ES-I3 (cell line): Measurements from ENCODE around the gene ALDH1A1.

ENCODE experiments used
- H3K36me3 ChIP-seq: 2 replicates; pipeline ENCODE4 v1.6.1; 2013; ENCODE audit warnings: mild to moderate bottlenecking, low read length, control low read depth, moderate library complexity; ENCODE audit not compliant: insufficient read depth
- H3K4me1 ChIP-seq: 2 replicates; pipeline ENCODE4 v1.6.1; 2013; ENCODE audit warnings: mild to moderate bottlenecking, control low read depth, low read length; ENCODE audit not compliant: insufficient read depth
- H3K9ac ChIP-seq: 2 replicates; pipeline ENCODE4 v1.6.1; 2013; ENCODE audit warnings: low read depth, mild to moderate bottlenecking, low read length, moderate library complexity
- H3K9me3 ChIP-seq: 2 replicates; pipeline ENCODE4 v1.6.1; 2013; ENCODE audit warnings: mild to moderate bottlenecking, low read length, moderate library complexity; ENCODE audit not compliant: control insufficient read depth, insufficient read depth

The ALDH1A1 gene

GRCh38 chr9:72893437-72893836, 59.4 kb downstream of the ALDH1A1 start:
- Histone ChIP-seq H3K36me3 (no peaks in the 10 kb centered on the region), H3K4me1 (no peaks in the 10 kb centered on the region), H3K9ac (no peak overlapping the region), H3K9me3 (no peaks in the 10 kb centered on the region)

- Histone ChIP-seq H3K9ac (no peak overlapping the region), H3K9me3 (peaks cover 3% of the 10 kb centered on the region; the same call in 1 of the 2 replicates), H3K4me1 (no peaks in the 10 kb centered on the region), H3K36me3 (no peaks in the 10 kb centered on the region)
Measured at GRCh38 chr9:72891043-72891442, 61.8 kb downstream of the ALDH1A1 start.

- H3K36me3 ChIP-seq = no peaks in the 10 kb centered on the region
- H3K9ac ChIP-seq = no peak overlapping the region
- H3K4me1 ChIP-seq = no peaks in the 10 kb centered on the region
- peaks cover 3% of the 10 kb centered on the region; the same call in 1 of the 2 replicates for H3K9me3 ChIP-seq
Measured at GRCh38 chr9:72888943-72889342, 63.9 kb downstream of the ALDH1A1 start.

GRCh38 chr9:72888067-72888466, 64.8 kb downstream of the ALDH1A1 start:
- Histone ChIP-seq H3K36me3 (no peaks in the 10 kb centered on the region), H3K9me3 (peaks cover 3% of the 10 kb centered on the region; the same call in 1 of the 2 replicates), H3K4me1 (no peaks in the 10 kb centered on the region), H3K9ac (no peak overlapping the region)

- Histone ChIP-seq H3K36me3 (no peaks in the 10 kb centered on the region), H3K9me3 (peaks cover 3% of the 10 kb centered on the region; the same call in 1 of the 2 replicates)
Measured at GRCh38 chr9:72886386-72886785, 66.5 kb downstream of the ALDH1A1 start.

GRCh38 chr9:72884508-72884907, 68.3 kb downstream of the ALDH1A1 start:
- Histone ChIP-seq H3K36me3 (no peaks in the 10 kb centered on the region), H3K4me1 (no peaks in the 10 kb centered on the region), H3K9me3 (peaks cover 3% of the 10 kb centered on the region; the same call in 1 of the 2 replicates), H3K9ac (no peak overlapping the region)

More at GRCh38 chr9:72886386-72886785, 66.5 kb downstream of the ALDH1A1 start:
- H3K4me1 ChIP-seq = no peaks in the 10 kb centered on the region
- no peak overlapping the region for H3K9ac ChIP-seq

GRCh38 chr9:72883875-72884274, 69.0 kb downstream of the ALDH1A1 start:
- Histone ChIP-seq H3K9ac (no peak overlapping the region), H3K4me1 (no peaks in the 10 kb centered on the region), H3K9me3 (peaks cover 3% of the 10 kb centered on the region; the same call in 1 of the 2 replicates), H3K36me3 (no peaks in the 10 kb centered on the region)

GRCh38 chr9:72882117-72882775, 70.6 kb downstream of the ALDH1A1 start:
- no peaks in the 10 kb centered on the region for H3K4me1 ChIP-seq
- no peak overlapping the region for H3K9ac ChIP-seq
- H3K9me3 ChIP-seq = peaks cover 3% of the 10 kb centered on the region; the same call in 1 of the 2 replicates

GRCh38 chr9:72880821-72881220, 72.0 kb downstream of the ALDH1A1 start:
- Histone ChIP-seq H3K4me1 (no peaks in the 10 kb centered on the region), H3K9ac (no peak overlapping the region), H3K9me3 (no peaks in the 10 kb centered on the region), H3K36me3 (no peaks in the 10 kb centered on the region)

More at GRCh38 chr9:72882117-72882775, 70.6 kb downstream of the ALDH1A1 start:
- no peaks in the 10 kb centered on the region for H3K36me3 ChIP-seq

GRCh38 chr9:72875221-72875620, 77.6 kb downstream of the ALDH1A1 start:
- 0 out of 2 replicates have a peak, but pooled peaks cover 5% of the 10 kb centered on the region for H3K4me1 ChIP-seq
- no peaks in the 10 kb centered on the region for H3K36me3 ChIP-seq
- no peaks in the 10 kb centered on the region for H3K9me3 ChIP-seq
- H3K9ac ChIP-seq = no peak overlapping the region

- Histone ChIP-seq H3K9me3 (no peaks in the 10 kb centered on the region), H3K4me1 (0 out of 2 replicates have a peak, but pooled peaks cover 5% of the 10 kb centered on the region), H3K36me3 (no peaks in the 10 kb centered on the region), H3K9ac (no peak overlapping the region)
Measured at GRCh38 chr9:72874344-72874743, 78.5 kb downstream of the ALDH1A1 start.

- Histone ChIP-seq H3K9me3 (no peaks in the 10 kb centered on the region), H3K4me1 (0 out of 2 replicates have a peak, but pooled peaks cover 5% of the 10 kb centered on the region), H3K36me3 (no peaks in the 10 kb centered on the region), H3K9ac (no peak overlapping the region)
Measured at GRCh38 chr9:72873456-72873855, 79.4 kb downstream of the ALDH1A1 start.

- Histone ChIP-seq H3K9me3 (no peaks in the 10 kb centered on the region), H3K4me1 (0 out of 2 replicates have a peak, but pooled peaks cover 5% of the 10 kb centered on the region), H3K9ac (no peak overlapping the region), H3K36me3 (no peaks in the 10 kb centered on the region)
Measured at GRCh38 chr9:72872718-72873117, 80.1 kb downstream of the ALDH1A1 start.

GRCh38 chr9:72871685-72872084, 81.2 kb downstream of the ALDH1A1 start:
- Histone ChIP-seq H3K9ac (no peak overlapping the region), H3K4me1 (0 out of 2 replicates have a peak, but pooled peaks cover 5% of the 10 kb centered on the region), H3K36me3 (no peaks in the 10 kb centered on the region), H3K9me3 (no peaks in the 10 kb centered on the region)

- no peaks in the 10 kb centered on the region for H3K36me3 ChIP-seq
- no peaks in the 10 kb centered on the region for H3K4me1 ChIP-seq
- H3K9me3 ChIP-seq = no peaks in the 10 kb centered on the region
- H3K9ac ChIP-seq = no peak overlapping the region
Measured at GRCh38 chr9:72864327-72864726, 88.5 kb downstream of the ALDH1A1 start.
